Effector memory CD8-positive, alpha-beta T cell (primary cell): ENCODE data around the gene SLC25A20.
A peak's percentile ranks its signal among the peaks of the same experiment; 100 is the strongest.

Experiments used
- ATAC-seq: fragments of 150-1000 bp; cut with Tn5 transposase; replicated peaks from 2 replicates; pipeline ENCODE4 v1.10.0; 2021; ENCODE audit warnings: mild to moderate bottlenecking, moderate library complexity
- DNase-seq, 3 experiments: peaks; one replicate each; pipeline ENCODE4 v3.0.0; 2021
- H3K27ac Mint-ChIP-seq, 2 donors: one replicate each; pipeline ENCODE4 v1.8.0; 2022; ENCODE audit warnings: mild to moderate bottlenecking in 2 of 2, mixed read lengths in 2 of 2, moderate library complexity in 2 of 2
- H3K27me3 Mint-ChIP-seq, 2 donors: one replicate each; pipeline ENCODE4 v1.8.0; 2022; ENCODE audit warnings: mixed read lengths in 2 of 2
- H3K36me3 Mint-ChIP-seq: one replicate; pipeline ENCODE4 v1.8.0; 2022; ENCODE audit warnings: mild to moderate bottlenecking, moderate library complexity, mixed read lengths; ENCODE audit not compliant: insufficient read depth
- H3K4me1 Mint-ChIP-seq, 2 donors: one replicate each; pipeline ENCODE4 v1.8.0; 2022; ENCODE audit warnings: low read depth in 2 of 2, mixed read lengths in 2 of 2
- H3K4me3 Mint-ChIP-seq, 2 donors: one replicate each; pipeline ENCODE4 v1.8.0; 2022; ENCODE audit warnings: mild to moderate bottlenecking in 2 of 2, mixed read lengths in 2 of 2, moderate library complexity in 2 of 2
- H3K9me3 Mint-ChIP-seq, 2 donors: one replicate each; pipeline ENCODE4 v1.8.0; 2022; ENCODE audit warnings: mixed read lengths in 2 of 2

SLC25A20 gene

DNA sequence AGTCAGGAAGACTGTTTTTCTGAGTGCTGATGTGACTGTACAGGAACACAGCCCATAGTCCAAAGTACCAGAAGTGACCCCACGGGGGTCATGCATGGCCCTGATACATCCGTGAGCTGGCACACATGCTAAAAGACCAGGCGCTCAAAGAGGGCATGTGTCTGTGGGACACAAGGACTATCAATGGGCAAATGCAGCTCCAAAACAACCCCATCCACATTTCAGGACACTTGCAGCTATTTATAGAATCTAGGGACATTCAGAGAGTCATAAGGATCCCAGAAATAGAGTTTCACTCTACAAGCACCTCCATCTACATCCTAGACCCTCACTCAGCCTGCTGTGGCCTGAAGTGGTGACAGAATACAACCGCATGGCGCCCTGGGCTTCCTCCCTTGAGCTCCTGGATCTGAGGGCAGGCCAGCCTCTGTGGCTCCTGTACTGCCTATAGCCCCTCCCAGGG lies 17.0 kb downstream of the SLC25A20 start:
- H3K36me3 Mint-ChIP-seq: peaks cover 44% of the 10 kb centered on the region
- no peaks in the 10 kb centered on the region for H3K9me3 Mint-ChIP-seq
- H3K27me3 Mint-ChIP-seq: no peaks in the 10 kb centered on the region
- ATAC-seq: no peak
- peaks cover 13 to 17% of the 10 kb centered on the region in 2 donors for H3K4me1 Mint-ChIP-seq
- peak overlapping the region; percentile 28 to 57 for H3K27ac Mint-ChIP-seq
- DNase-seq: no peak
- H3K4me3 Mint-ChIP-seq: no peak overlapping the region

DNA sequence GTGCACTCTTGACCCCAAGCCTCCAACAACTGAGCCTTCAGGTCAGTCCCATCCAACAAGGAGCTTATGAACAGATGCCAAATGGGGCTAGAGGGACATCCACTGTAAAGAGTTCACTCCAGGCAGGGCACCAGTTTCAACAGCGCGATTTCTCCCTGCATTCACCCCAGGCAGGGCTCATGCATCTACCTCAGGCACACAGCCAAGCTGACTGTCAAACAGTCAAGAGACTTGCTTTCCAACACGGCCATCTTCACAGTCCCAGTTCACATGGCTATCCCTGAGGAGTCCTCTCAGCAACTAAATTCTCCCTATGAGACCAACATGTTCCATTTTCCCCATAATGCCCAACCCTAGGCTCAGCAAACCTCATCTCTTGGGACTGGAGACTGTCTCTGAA lies 17.7 kb downstream of the SLC25A20 start:
- no peaks in the 10 kb centered on the region for H3K27me3 Mint-ChIP-seq
- H3K4me1 Mint-ChIP-seq: peaks cover 13 to 16% of the 10 kb centered on the region in 2 donors
- no peak overlapping the region for H3K4me3 Mint-ChIP-seq
- peaks cover 44% of the 10 kb centered on the region for H3K36me3 Mint-ChIP-seq
- H3K27ac Mint-ChIP-seq: peak overlapping the region in 1 of 2 donors; percentile 24
- DNase-seq (no peak), ATAC-seq (no peak)
- no peaks in the 10 kb centered on the region for H3K9me3 Mint-ChIP-seq

DNA sequence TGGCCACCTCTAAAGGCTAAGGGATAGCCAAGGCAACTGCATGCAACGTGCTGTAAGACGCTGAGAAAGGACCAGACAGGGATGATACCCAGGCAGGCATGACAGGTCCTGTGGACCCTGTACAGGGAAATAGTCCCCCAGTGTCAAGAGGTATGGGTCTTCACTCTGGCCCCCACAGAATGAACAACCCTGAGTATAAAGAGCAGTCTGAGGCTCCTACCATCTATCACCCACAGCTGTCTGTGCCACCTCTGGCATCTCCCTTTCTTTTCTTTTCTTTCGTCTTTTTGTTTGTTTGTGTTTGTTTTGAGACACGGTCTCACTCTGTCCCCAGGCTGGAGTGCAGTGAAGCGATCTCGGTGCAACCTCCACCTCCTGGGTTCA lies 18.7 kb downstream of the SLC25A20 start:
- peak overlapping the region in 1 of 2 donors; percentile 56 for H3K27ac Mint-ChIP-seq
- no peak overlapping the region for H3K4me3 Mint-ChIP-seq
- H3K36me3 Mint-ChIP-seq: peaks cover 41% of the 10 kb centered on the region
- no peak for DNase-seq
- no peaks in the 10 kb centered on the region for H3K27me3 Mint-ChIP-seq
- no peaks in the 10 kb centered on the region for H3K9me3 Mint-ChIP-seq
- H3K4me1 Mint-ChIP-seq: peaks cover 10% of the 10 kb centered on the region in 2 donors
- ATAC-seq: no peak

DNA sequence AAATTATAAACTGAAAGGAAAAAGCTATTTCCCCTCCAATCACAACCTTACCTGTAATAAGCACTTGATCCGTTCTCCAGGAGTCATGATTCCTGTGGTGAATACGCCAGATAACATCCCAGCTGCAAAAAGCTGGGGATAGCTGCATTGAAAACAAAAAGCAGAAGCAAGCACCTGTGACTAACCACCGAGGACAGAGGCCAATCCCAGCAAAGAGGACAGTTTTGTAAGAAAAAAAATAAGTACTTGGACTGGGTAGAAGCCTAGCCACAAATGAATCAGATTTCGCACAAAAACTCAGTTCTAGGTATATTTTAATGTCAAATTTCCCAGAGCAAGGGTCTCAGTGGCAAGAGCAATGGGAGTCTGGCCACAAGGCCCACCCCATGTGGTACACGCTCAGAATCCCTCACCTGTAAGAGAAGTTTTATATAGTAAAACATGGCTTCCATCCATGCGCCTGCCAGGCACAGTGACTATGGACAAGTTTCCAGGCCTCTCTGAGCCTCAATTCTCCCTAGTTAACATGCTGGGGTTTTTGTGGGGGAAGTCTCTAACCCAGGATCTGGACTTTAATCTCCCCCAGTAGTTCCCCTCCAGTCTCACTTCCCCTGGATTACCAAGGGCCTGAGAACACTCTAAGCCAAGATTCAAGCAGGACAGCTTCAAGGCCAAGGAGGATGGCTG lies 19.2 kb downstream of the SLC25A20 start:
- peak overlapping the region in 1 of 2 donors; percentile 56 for H3K27ac Mint-ChIP-seq
- H3K27me3 Mint-ChIP-seq: no peaks in the 10 kb centered on the region
- ATAC-seq (no peak), DNase-seq (no peak)
- peaks cover 5 to 10% of the 10 kb centered on the region in 2 donors for H3K4me1 Mint-ChIP-seq
- no peak overlapping the region for H3K4me3 Mint-ChIP-seq
- no peaks in the 10 kb centered on the region for H3K9me3 Mint-ChIP-seq
- H3K36me3 Mint-ChIP-seq: peaks cover 41% of the 10 kb centered on the region

DNA sequence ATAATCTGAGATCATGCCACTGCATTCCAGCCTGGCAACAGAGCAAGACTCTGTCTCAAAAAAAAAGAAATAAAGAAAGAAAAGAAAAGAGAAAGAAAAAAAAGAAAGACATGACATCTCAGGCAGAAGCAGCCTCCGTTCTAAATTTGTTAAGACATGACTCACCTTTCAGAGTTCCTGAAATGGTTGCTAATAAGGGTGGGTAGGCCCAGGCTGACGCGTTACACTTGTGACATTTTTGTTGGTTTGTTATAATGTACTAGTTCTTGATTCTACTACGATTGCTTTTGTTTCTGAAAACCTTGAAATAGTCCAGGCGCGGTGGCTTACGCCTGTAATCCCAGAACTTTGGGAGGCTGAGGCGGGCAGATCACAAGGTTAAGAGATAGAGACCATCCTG lies 21.0 kb downstream of the SLC25A20 start:
- no peak overlapping the region for H3K27ac Mint-ChIP-seq
- no peak overlapping the region for H3K4me3 Mint-ChIP-seq
- H3K27me3 Mint-ChIP-seq: no peaks in the 10 kb centered on the region
- H3K4me1 Mint-ChIP-seq: peaks cover 5 to 10% of the 10 kb centered on the region in 2 donors
- H3K36me3 Mint-ChIP-seq: peaks cover 35% of the 10 kb centered on the region
- H3K9me3 Mint-ChIP-seq: no peaks in the 10 kb centered on the region
- no peak for DNase-seq
- no peak for ATAC-seq

DNA sequence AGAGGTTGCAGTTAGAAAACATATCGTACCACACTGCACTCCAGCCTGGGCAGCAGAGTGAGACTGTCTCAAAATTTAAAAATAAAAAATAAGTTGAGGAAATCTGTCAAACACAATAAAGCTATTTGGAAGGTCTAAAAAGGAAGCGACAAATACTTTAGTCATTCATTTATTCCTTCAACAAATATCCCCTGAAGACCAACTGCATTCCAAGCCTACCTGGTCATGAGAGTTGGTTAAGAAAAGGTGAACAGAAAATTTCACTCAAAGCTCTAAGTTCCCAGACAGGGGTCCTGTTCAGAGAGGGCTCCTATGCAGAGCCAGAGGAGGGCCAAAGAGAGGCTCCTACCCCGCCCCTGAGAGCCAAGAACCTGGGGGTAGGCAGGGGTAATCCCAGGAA lies 35.6 kb downstream of the SLC25A20 start:
- no peak overlapping the region for H3K4me3 Mint-ChIP-seq
- no peaks in the 10 kb centered on the region for H3K9me3 Mint-ChIP-seq
- DNase-seq (no peak), ATAC-seq (no peak)
- peaks cover 0 to 2% of the 10 kb centered on the region in 2 donors for H3K4me1 Mint-ChIP-seq
- peak overlapping the region in 1 of 2 donors; percentile 82 for H3K27ac Mint-ChIP-seq
- H3K36me3 Mint-ChIP-seq: peaks cover 54% of the 10 kb centered on the region
- no peaks in the 10 kb centered on the region for H3K27me3 Mint-ChIP-seq

DNA sequence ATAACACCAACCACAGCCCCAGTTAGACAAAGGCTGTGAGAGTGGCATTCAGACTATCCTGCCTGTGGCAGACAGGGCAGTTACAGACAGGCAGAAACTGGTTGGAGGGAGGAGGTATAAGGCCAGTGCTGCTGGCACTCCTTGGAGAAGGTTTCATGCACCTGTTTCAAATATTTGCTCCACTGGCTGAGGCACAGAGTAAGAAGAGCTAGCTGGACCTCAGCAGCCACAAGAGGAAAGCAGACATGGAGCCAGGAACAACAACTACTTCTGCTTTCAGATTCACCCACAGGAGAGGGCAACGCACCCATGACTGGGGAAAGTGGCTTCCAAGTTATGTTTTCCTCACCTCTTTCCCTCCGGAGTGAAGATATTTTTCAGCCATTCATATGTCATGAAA lies 39.5 kb downstream of the SLC25A20 start:
- Mint-ChIP-seq H3K27ac (peak overlapping the region; percentile 42 to 65), H3K4me1 (peaks cover 0 to 4% of the 10 kb centered on the region in 2 donors), H3K9me3 (no peaks in the 10 kb centered on the region), H3K4me3 (no peak overlapping the region), H3K36me3 (peaks cover 50% of the 10 kb centered on the region), H3K27me3 (no peaks in the 10 kb centered on the region)
- ATAC-seq (no peak), DNase-seq (no peak)

DNA sequence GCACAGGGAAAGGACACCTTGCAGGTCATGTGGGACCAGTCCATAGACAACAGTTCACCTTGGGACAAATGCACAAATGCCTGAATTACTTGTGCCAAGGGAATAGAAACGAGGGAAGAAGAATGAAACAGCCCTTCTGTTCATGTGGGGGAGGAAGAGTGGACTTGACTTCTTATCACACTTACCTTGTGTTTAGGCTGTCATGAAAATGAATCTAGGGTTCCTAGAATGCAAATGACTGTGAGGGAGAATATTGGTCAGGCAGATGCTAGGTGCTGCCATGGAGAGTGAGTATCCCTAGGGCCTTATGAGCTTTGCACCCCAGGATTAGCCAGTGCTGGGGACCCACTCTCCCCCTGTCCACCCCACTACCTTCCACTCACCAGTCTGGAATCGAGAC lies 40.0 kb downstream of the SLC25A20 start:
- no peak for ATAC-seq
- H3K27ac Mint-ChIP-seq: peak overlapping the region; percentile 42 to 65

DNA sequence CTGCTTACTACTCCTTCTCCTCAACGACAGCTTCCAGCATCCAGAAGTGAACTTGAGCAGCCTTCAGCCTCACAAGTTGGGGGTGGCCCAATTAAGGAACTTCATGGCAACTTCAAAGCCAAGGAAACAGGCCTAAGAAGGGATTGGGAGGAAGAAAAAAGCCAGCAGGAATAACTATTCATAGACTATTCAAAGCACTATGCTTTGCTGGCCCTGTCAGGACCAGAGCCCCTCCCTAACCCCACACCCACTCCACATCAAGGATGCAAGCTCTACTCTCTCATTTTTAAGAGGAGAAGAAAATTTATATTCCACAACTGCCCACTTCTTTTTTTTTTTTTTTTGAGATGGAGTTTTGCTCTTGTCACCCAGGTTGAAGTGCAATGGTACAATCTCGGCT lies 41.0 kb downstream of the SLC25A20 start:
- DNase-seq (no peak), ATAC-seq (no peak)
- no peaks in the 10 kb centered on the region for H3K9me3 Mint-ChIP-seq
- no peaks in the 10 kb centered on the region for H3K27me3 Mint-ChIP-seq
- peaks cover 47% of the 10 kb centered on the region for H3K36me3 Mint-ChIP-seq
- peak overlapping the region in 1 of 2 donors; percentile 42 for H3K27ac Mint-ChIP-seq
- no peak overlapping the region for H3K4me3 Mint-ChIP-seq
- peaks cover 0 to 4% of the 10 kb centered on the region in 2 donors for H3K4me1 Mint-ChIP-seq

More for the DNA sequence above, 40.0 kb downstream of the SLC25A20 start:
- Mint-ChIP-seq H3K9me3 (no peaks in the 10 kb centered on the region), H3K27me3 (no peaks in the 10 kb centered on the region), H3K36me3 (peaks cover 50% of the 10 kb centered on the region), H3K4me3 (no peak overlapping the region), H3K4me1 (peaks cover 0 to 4% of the 10 kb centered on the region in 2 donors)
- DNase-seq: no peak

DNA sequence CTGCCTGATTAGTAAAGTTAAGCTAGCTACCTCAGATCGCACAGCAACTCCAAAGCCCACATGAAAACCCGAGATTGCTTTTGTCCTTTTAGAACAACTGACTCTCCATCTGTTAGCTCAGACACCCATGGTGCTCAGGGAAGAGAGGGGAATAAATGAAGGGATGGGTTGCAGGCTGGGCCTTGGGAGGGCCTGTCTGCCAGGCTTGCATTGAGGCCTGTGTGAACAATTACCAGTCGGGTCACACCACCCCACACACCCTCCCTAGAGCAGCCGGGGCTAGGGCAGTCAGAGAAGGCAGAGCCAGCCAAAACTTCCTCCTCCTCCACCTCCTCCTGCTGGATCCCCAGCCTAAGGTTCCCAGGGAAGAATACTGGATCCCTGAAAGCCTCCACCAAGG lies 42.2 kb downstream of the SLC25A20 start:
- H3K36me3 Mint-ChIP-seq: peaks cover 37% of the 10 kb centered on the region
- H3K9me3 Mint-ChIP-seq: no peaks in the 10 kb centered on the region
- peak overlapping the region in 1 of 2 donors; percentile 38 for H3K27ac Mint-ChIP-seq
- DNase-seq (no peak), ATAC-seq (no peak)
- no peak overlapping the region for H3K4me3 Mint-ChIP-seq
- no peaks in the 10 kb centered on the region for H3K27me3 Mint-ChIP-seq
- H3K4me1 Mint-ChIP-seq: peaks cover 0 to 2% of the 10 kb centered on the region in 2 donors

DNA sequence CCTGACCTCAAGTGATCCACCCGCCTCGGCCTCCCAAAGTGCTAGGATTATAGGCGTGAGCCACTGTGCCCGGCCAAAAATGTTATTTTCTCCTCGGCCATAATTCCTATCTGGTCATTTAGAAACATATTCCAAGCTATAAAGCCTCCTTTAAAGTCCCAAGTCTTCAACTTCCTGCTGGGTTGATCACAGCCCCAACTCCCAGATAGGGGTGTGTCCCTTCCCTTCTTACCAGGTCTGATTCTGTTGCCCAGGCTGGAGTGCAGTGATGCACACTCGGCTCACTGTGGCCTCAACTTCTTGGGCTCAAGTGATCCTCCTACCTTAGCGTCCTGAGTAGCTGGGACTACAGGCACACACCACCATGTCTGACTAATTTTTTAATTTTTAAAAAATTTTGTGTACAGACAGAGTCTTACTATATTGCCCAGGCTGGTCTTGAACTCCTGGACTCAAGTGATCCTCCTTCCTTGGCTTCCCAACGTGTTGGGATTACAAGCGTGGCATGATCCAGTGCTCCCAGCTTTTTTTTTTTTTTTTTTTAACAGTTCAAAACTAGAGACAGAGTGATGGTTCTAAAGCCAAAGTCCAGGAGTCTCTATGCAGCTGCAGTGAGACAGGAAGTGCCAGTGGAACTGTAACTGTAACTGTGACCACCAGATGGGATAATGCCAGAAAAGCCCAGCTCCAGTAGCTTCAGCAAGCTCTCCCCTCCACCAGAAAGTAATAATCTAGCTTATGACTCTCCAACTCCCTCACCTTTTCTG lies 42.8 kb downstream of the SLC25A20 start:
- Mint-ChIP-seq H3K27ac (peak overlapping the region; percentile 38 to 80), H3K4me1 (peaks cover 0 to 2% of the 10 kb centered on the region in 2 donors)

DNA sequence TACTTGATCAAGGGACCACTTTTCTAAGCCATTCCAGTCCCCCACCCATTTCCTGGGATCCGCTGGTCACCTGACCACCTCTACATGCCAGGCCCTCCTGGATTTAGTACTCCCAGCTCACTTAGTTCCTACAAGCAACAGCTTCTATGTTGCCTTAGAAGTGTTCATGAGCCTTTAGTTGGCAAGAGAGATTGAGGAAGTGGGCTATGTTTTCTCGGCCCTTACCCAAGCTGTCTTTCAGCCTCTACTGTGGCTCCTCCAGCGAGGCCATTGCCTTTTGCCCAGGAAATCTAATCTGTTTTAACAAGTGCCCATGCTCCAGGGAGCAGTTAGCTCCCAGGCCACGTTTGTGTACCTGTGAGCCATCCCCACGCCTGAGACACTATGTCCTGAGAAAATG lies 46.5 kb downstream of the SLC25A20 start:
- Mint-ChIP-seq H3K9me3 (no peaks in the 10 kb centered on the region), H3K4me3 (no peak overlapping the region), H3K36me3 (peaks cover 14% of the 10 kb centered on the region), H3K27ac (no peak overlapping the region), H3K27me3 (no peaks in the 10 kb centered on the region), H3K4me1 (peaks cover 8 to 10% of the 10 kb centered on the region in 2 donors)
- ATAC-seq (no peak), DNase-seq (no peak)

More for the DNA sequence above, 42.8 kb downstream of the SLC25A20 start:
- no peak for DNase-seq
- H3K4me3 Mint-ChIP-seq: no peak overlapping the region
- peaks cover 33% of the 10 kb centered on the region for H3K36me3 Mint-ChIP-seq
- no peak for ATAC-seq
- no peaks in the 10 kb centered on the region for H3K9me3 Mint-ChIP-seq
- no peaks in the 10 kb centered on the region for H3K27me3 Mint-ChIP-seq

DNA sequence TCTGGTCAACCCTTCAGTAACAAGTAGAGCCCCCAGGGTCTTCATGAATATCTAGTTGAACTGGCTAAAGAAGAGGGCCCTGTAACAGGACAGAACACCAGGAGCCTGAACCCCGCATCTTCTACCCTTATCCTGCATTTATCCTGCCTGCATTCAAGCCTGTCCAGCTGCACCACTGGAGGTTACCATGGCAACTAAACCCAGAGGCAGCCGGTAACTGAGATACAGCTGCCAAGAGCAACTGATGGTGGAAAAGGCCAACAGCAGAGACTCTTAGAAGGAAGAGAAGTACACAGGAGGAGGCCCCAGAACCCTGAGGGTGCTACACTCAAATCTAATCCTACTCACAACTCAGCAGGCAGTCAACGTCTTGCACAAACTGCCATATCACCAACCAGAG lies 47.3 kb downstream of the SLC25A20 start:
- H3K4me1 Mint-ChIP-seq: peaks cover 8 to 10% of the 10 kb centered on the region in 2 donors
- ATAC-seq (no peak), DNase-seq (no peak)
- H3K27me3 Mint-ChIP-seq: no peaks in the 10 kb centered on the region
- no peak overlapping the region for H3K4me3 Mint-ChIP-seq
- H3K36me3 Mint-ChIP-seq: peaks cover 11% of the 10 kb centered on the region
- H3K27ac Mint-ChIP-seq: no peak overlapping the region
- no peaks in the 10 kb centered on the region for H3K9me3 Mint-ChIP-seq
